Progenitor cell of endocrine pancreas (in vitro differentiated cells): ENCODE measurements around the gene ATF1. TPM values are rescaled to one million over a fixed set of nuclear protein-coding genes. Genes with fewer than 3 reads are reported as not detected.

Experiments used
- DNase-seq: peaks from one replicate; pipeline ENCODE4 v3.0.0; 2021; ENCODE audit warnings: low spot score; ENCODE audit not compliant: unreplicated experiment
- H3K27ac Mint-ChIP-seq: 2 replicates; pipeline ENCODE4 v1.8.0; 2021; ENCODE audit warnings: mild to moderate bottlenecking, moderate library complexity, mixed read lengths
- H3K27me3 Mint-ChIP-seq: 2 replicates; pipeline ENCODE4 v1.8.0; 2021; ENCODE audit warnings: mixed read lengths
- H3K36me3 Mint-ChIP-seq: 2 replicates; pipeline ENCODE4 v1.8.0; 2022; ENCODE audit warnings: mixed read lengths; ENCODE audit not compliant: insufficient read depth
- H3K4me1 Mint-ChIP-seq: 2 replicates; pipeline ENCODE4 v1.8.0; 2021; ENCODE audit warnings: low read depth, mixed read lengths
- H3K4me3 Mint-ChIP-seq: 2 replicates; pipeline ENCODE4 v1.8.0; 2021; ENCODE audit warnings: low read depth, mild to moderate bottlenecking, moderate library complexity, mixed read lengths
- H3K9me3 Mint-ChIP-seq: 2 replicates; pipeline ENCODE4 v1.8.0; 2021; ENCODE audit warnings: low read depth, mixed read lengths
- total RNA-seq: library from RNA; stranded (reverse); gene quantifications from 2 replicates; pipeline ENCODE4 v1.2.1, GENCODE V29; 2021
- TF ChIP-seq, protein P1 (sequence below): fragments of 200-600 bp; sonication (generic); IDR thresholded peaks from one replicate; pipeline ENCODE4 v1.5.0; 2021; ENCODE audit warnings: antibody characterized with exemption, mild to moderate bottlenecking; ENCODE audit not compliant: unreplicated experiment

ATF1 gene
- total RNA-seq, 1 donor from 2014 or later: 30.1 TPM

DNA sequence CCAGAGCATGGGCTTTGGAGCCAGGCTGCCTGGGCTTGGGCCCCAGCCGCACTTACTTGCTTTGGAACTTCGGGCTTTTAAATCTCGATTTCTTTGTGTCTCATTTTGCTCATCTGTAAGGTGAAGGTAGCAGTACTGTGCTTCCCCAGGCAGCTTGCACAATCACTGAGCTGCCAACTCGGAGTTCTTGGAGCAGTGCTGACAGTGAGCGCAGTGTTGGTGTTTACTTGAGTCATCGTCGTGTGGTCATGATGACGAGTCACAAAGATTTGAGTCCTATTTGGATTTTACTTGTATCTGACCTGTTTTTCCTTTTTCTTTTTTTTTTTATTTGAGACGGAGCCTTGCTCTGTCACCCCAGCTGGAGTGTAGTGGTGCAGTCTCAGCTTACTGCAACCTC lies 31.3 kb upstream of the ATF1 start:
- TF ChIP-seq, protein P1, sequence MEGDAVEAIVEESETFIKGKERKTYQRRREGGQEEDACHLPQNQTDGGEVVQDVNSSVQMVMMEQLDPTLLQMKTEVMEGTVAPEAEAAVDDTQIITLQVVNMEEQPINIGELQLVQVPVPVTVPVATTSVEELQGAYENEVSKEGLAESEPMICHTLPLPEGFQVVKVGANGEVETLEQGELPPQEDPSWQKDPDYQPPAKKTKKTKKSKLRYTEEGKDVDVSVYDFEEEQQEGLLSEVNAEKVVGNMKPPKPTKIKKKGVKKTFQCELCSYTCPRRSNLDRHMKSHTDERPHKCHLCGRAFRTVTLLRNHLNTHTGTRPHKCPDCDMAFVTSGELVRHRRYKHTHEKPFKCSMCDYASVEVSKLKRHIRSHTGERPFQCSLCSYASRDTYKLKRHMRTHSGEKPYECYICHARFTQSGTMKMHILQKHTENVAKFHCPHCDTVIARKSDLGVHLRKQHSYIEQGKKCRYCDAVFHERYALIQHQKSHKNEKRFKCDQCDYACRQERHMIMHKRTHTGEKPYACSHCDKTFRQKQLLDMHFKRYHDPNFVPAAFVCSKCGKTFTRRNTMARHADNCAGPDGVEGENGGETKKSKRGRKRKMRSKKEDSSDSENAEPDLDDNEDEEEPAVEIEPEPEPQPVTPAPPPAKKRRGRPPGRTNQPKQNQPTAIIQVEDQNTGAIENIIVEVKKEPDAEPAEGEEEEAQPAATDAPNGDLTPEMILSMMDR: no peak
- no peak overlapping the region for H3K4me3 Mint-ChIP-seq
- peaks cover 36% of the 10 kb centered on the region for H3K36me3 Mint-ChIP-seq
- H3K27ac Mint-ChIP-seq: peak overlapping the region; percentile 16
- H3K27me3 Mint-ChIP-seq: no peaks in the 10 kb centered on the region
- H3K4me1 Mint-ChIP-seq: no peaks in the 10 kb centered on the region
- DNase-seq: no peak
- H3K9me3 Mint-ChIP-seq: no peaks in the 10 kb centered on the region

DNA sequence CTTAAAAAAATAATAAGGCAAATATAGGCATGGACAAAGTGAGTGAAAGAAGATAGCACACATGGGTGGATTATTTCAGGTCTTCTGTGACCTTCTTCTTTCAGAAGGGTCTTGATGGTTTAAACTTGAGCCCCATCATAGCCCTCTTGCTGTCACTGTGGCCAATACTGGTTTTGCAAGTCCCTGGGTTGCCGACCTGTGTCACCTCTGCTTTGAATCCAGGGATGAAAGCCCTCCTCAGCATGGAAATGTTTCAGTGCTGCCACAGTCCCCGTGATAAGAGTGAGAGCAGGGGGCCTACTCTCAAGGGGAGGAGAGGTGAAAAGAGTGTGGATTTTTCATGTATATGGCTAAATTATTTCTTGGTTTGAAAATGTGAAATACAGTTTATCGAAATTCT lies 30.2 kb upstream of the ATF1 start:
- no peaks in the 10 kb centered on the region for H3K4me1 Mint-ChIP-seq
- H3K4me3 Mint-ChIP-seq: no peak overlapping the region
- H3K36me3 Mint-ChIP-seq: peaks cover 33% of the 10 kb centered on the region
- no peaks in the 10 kb centered on the region for H3K9me3 Mint-ChIP-seq
- no peak overlapping the region for H3K27ac Mint-ChIP-seq
- TF ChIP-seq, protein P1: no peak
- H3K27me3 Mint-ChIP-seq: no peaks in the 10 kb centered on the region
- DNase-seq: no peak

DNA sequence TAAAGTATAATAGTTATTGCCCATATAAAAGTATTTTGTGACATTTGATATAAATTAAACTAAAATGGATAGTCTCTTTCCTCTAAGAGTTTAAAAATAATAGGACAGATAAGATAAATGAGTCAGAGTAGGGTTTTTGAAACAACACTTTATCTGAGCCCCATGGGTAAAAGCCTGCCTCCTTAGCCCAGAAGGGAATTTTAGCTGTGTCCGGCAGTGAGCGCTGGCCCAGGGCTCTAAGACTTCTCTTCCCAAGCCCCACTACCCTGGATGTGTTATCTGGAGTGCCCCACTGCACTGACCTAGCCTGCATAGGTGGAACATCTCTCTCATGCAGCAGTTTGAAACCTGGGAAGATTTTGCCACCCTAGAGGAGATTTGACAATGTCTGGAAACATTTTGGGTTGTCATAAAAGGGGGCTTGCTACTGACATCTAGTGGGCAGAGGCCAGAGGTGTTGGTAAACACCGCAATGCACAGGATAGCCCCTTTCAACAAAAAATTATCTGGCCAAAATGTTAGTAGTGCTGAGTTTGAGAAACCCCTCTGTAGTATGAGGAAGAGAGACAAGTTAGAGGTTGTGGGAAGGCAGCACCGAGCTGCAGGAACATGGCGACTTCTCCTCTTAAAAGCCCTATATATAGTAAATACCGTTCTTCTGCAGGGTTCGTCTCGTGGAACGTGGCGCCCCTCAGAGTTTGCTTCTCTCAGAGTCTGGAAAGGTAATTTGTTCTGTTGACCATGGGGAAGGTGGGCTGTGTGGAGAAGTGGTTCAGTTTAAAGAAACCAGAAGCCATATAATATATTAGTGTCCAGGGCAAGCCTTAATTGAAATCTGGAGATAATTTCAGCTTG lies 29.3 kb upstream of the ATF1 start:
- TF ChIP-seq, protein P1: peak; percentile 77
- Mint-ChIP-seq H3K27ac (no peak overlapping the region), H3K4me1 (no peaks in the 10 kb centered on the region), H3K27me3 (no peaks in the 10 kb centered on the region), H3K4me3 (no peak overlapping the region), H3K36me3 (peaks cover 34% of the 10 kb centered on the region), H3K9me3 (no peaks in the 10 kb centered on the region)
- DNase-seq: no peak

DNA sequence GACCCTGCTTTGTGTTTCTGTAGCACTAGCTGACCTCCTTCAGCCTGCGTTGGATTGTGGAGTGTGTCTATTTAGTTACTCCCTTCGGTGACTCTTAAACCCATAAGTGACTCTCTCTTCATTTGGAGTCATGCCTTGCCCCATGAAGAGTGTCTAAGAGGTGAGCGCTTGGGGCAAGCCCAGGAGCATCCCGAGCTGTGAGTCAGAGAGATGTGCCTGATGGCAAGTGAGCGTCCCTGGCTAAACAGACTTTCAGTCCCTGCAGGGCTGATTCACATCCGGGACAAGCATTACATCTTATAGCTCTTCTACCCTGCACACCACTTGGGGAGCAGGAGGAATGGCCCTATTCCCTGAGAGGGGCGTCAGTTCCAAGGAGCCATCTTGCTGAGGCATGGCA lies 24.3 kb upstream of the ATF1 start:
- H3K27ac Mint-ChIP-seq: no peak overlapping the region
- TF ChIP-seq, protein P1: no peak
- H3K4me1 Mint-ChIP-seq: no peaks in the 10 kb centered on the region
- no peak for DNase-seq
- peaks cover 37% of the 10 kb centered on the region for H3K36me3 Mint-ChIP-seq
- no peak overlapping the region for H3K4me3 Mint-ChIP-seq
- H3K27me3 Mint-ChIP-seq: no peaks in the 10 kb centered on the region
- no peaks in the 10 kb centered on the region for H3K9me3 Mint-ChIP-seq

DNA sequence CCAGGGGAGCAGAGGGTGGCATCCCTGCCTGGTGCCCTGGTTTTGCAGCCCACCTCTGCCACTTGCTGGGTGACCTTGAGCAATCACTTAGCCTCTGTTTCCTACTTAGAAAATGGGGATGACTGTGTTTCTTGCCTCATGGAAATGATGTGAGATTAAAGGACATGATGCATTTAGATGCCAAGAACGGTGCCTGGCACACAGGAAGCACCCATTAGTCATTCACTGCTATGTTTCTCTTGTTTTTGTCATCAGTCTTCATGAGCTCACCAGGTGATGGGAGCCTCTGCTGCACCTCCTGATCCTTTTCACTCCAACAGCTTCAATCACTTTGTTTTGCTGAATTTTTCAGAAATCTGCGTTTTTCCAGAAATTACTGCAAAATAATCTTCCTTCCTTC lies 23.6 kb upstream of the ATF1 start:
- Mint-ChIP-seq H3K36me3 (peaks cover 35% of the 10 kb centered on the region), H3K4me3 (no peak overlapping the region)

More for the DNA sequence above, 23.6 kb upstream of the ATF1 start:
- no peak overlapping the region for H3K27ac Mint-ChIP-seq
- H3K9me3 Mint-ChIP-seq: no peaks in the 10 kb centered on the region
- TF ChIP-seq, protein P1: no peak
- no peak for DNase-seq
- no peaks in the 10 kb centered on the region for H3K27me3 Mint-ChIP-seq
- H3K4me1 Mint-ChIP-seq: no peaks in the 10 kb centered on the region
